ENCODE results near the gene HINT2.

DNA sequence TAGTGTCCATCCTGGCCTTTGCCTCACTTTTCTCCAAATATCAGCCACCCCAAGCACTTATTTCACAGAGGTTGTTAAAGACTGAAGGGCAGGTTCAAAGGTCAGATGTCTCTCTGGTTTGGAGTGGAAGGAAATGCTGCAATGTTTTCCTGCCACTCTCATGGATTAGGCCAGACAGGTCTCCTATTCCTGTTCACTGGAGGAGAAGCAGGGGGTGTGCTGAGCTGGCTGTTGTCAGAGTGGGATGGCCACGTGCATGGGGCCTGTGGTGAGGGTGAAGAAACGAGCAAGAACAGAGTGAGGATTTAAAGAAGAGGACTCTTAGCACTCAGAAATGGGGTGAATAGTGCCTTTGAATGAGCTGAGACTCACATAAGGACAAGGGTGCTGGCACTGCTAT lies 20.9 kb upstream of the HINT2 start:
- no peak for TF ChIP-seq CTCF (IDR thresholded peaks at IDR 0.05)
- no peak for TF ChIP-seq POLR2A (IDR thresholded peaks at IDR 0.05)
- TF ChIP-seq POLR2AphosphoS5 (IDR thresholded peaks at IDR 0.05), result no peak
- TF ChIP-seq EP300 (IDR thresholded peaks at IDR 0.05), result no peak

Measured in stomach (tissue), 4 donors.